Right atrium auricular region (tissue), 2 donors: ENCODE data around the gene CTDP1. TPM values are rescaled to one million over a fixed set of nuclear protein-coding genes. Genes with fewer than 3 reads are reported as not detected.

ENCODE experiments used
- DNase-seq: peaks from one replicate; pipeline ENCODE4 v3.0.0-alpha.2; 2019; ENCODE audit warnings: low spot score
- H3K27ac ChIP-seq, 2 donors: fragments of 200-600 bp; sonication (generic); 1 replicate in 1 of 2; 2 replicates in 1 of 2; pipeline ENCODE4 v1.5.1; 2016 to 2019
- H3K27me3 ChIP-seq, 2 donors: fragments of 200-600 bp; sonication (generic); one replicate each; pipeline versions ENCODE4 v1.5.1 to v1.6.0; 2017 to 2019
- H3K36me3 ChIP-seq: fragments of 200-600 bp; sonication (generic); one replicate; pipeline ENCODE4 v1.5.1; 2016
- H3K4me1 ChIP-seq, 2 donors: fragments of 200-600 bp; sonication (generic); one replicate each; pipeline versions ENCODE4 v1.5.1 to v1.6.0; 2017 to 2019
- H3K4me3 ChIP-seq, 2 donors: fragments of 200-600 bp; sonication (generic); 1 replicate in 1 of 2; 2 replicates in 1 of 2; pipeline ENCODE4 v1.5.1; 2017 to 2019; ENCODE audit warnings: mild to moderate bottlenecking in 1 of 2, moderate library complexity in 1 of 2
- H3K9me3 ChIP-seq, 2 donors: fragments of 200-600 bp; sonication (generic); one replicate each; pipeline ENCODE4 v1.5.1; 2019
- total RNA-seq, 2 donors: library from RNA; depleted of rRNA; stranded (reverse); fragments of >200 nt; gene quantifications; one replicate each; pipeline ENCODE4 v1.1.0, GENCODE V29; 2016
- TF ChIP-seq, protein P1 (sequence below), 2 donors: fragments of 200-600 bp; sonication (generic); IDR thresholded peaks; one replicate each; pipeline ENCODE4 v1.5.1; 2019; ENCODE audit warnings: antibody characterized with exemption in 2 of 2

CTDP1 gene
- total RNA-seq, 2 donors from 2014 or later, result 6.3 to 9.2 TPM

- Histone ChIP-seq H3K36me3 (no peaks in the 10 kb centered on the region), H3K27me3 (no peaks in the 10 kb centered on the region), H3K4me1 (no peaks in the 10 kb centered on the region), H3K27ac (no peak overlapping the region), H3K4me3 (no peak overlapping the region), H3K9me3 (peaks cover 0 to 17% of the 10 kb centered on the region in 2 donors)
- DNase-seq, result no peak
- TF ChIP-seq, protein P1, sequence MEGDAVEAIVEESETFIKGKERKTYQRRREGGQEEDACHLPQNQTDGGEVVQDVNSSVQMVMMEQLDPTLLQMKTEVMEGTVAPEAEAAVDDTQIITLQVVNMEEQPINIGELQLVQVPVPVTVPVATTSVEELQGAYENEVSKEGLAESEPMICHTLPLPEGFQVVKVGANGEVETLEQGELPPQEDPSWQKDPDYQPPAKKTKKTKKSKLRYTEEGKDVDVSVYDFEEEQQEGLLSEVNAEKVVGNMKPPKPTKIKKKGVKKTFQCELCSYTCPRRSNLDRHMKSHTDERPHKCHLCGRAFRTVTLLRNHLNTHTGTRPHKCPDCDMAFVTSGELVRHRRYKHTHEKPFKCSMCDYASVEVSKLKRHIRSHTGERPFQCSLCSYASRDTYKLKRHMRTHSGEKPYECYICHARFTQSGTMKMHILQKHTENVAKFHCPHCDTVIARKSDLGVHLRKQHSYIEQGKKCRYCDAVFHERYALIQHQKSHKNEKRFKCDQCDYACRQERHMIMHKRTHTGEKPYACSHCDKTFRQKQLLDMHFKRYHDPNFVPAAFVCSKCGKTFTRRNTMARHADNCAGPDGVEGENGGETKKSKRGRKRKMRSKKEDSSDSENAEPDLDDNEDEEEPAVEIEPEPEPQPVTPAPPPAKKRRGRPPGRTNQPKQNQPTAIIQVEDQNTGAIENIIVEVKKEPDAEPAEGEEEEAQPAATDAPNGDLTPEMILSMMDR (IDR thresholded peaks at IDR 0.05), result no peak
Observed at GRCh38 chr18:79772108-79772864, 92.7 kb downstream of the CTDP1 start.

DNA sequence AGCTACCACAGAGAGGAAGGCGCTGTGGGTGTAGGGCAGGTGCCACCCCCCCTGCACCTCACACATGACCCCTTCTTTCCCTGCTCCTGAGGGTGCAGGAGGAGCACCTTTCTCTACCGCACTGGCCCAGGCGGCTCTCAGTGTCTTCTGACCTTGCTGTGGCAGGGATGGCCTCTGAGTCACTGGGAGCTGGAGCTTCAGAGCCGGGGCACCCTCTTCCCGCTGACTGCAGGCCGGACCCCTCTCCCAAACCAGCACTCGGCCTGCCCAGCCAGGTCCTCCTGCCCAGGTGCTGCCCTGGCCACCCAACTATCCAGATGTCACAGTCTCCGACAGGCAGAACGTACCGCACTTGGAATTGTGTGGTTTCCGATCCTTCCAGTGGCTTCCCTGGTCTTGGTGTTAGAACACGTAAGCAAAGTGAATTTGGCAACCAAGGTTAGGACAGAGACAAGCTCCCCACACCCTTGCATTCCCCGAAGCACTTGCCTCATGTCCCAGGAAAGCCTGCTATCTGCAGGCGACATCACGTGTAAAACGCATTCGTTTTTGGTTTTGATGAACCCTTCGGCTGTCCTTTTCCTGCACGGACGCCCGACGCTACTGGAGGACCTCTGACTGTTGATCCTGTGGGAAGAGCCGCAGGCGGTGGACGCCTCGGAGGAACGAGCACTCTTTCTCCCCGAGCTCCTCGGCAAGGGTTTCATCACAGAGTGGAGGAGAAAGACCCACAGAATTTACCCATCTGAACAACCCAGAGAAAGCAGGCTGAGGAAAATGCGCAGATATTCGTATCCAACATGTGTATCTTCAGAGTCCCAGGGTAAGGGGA lies 93.5 kb downstream of the CTDP1 start:
- Histone ChIP-seq H3K4me1 (no peaks in the 10 kb centered on the region), H3K4me3 (no peak overlapping the region), H3K9me3 (peaks cover 0 to 9% of the 10 kb centered on the region in 2 donors), H3K27me3 (no peaks in the 10 kb centered on the region), H3K27ac (no peak overlapping the region), H3K36me3 (no peaks in the 10 kb centered on the region)
- DNase-seq, result no peak
- TF ChIP-seq, protein P1 (IDR thresholded peaks at IDR 0.05), result no peak

DNA sequence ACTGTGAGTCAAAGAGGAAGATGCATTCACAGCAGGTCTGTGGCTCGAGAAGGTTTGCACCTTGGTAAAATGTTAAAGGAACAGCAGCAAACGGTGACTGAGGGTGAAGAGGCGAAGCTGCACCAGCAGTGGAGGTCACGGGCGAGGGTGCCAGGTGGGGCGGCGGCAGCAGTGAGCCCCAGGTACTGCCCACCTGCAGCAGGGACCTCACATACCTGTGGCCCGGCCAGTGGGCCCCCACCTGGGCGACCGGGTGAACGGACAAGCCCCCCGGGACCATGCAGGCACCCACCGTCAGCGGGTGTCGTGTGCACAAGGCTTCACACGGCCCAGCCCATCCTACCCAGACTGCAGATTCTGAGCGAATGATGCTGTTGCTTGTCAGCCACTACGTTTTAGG lies 94.5 kb downstream of the CTDP1 start:
- Histone ChIP-seq H3K4me3 (no peak overlapping the region), H3K4me1 (no peaks in the 10 kb centered on the region), H3K27me3 (no peaks in the 10 kb centered on the region), H3K27ac (no peak overlapping the region), H3K9me3 (peaks cover 0 to 6% of the 10 kb centered on the region in 2 donors), H3K36me3 (no peaks in the 10 kb centered on the region)
- no peak for DNase-seq
- TF ChIP-seq, protein P1 (IDR thresholded peaks at IDR 0.05), result no peak

DNA sequence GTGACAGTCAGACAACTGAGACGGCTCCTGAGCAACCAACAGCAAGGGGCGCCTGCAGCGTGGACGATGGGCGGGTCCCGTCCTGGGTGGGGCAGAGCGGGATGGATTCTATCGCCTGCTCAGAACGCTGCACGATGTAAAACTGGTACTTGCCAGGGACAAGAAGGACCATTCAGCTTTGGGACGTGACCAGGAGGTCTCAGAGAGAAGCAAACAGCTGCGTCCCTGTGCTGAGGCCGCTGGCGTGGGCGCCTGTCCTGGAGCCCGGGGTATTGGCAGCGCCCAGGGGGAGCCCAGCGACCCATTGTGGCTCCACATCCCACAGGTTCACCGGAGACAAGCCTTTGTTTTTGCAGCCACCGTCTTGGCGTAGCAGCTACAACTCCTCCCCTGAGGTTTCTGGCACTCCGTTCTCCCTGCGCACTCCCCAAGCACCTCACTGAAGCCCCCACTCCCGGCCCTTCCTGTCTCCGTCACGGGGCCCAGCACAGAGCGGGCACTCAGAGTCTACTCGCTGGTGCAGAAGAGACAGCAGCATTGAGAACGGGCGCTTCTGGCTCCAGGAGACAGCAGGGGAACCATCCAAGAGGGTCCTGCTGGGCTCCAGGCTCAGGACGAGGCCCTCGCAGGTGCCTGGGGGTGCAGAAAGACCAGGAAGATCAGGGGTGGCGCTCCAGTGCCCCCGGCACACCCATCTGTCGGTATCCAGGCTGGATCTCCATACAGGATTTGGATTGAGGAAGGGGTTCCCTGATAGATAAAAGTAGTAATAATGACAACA lies 96.0 kb downstream of the CTDP1 start:
- Histone ChIP-seq H3K4me3 (no peak overlapping the region), H3K27me3 (no peaks in the 10 kb centered on the region), H3K36me3 (no peaks in the 10 kb centered on the region), H3K4me1 (no peaks in the 10 kb centered on the region), H3K27ac (no peak overlapping the region), H3K9me3 (no peaks in the 10 kb centered on the region)
- TF ChIP-seq, protein P1 (IDR thresholded peaks at IDR 0.05), result no peak
- DNase-seq, result no peak

DNA sequence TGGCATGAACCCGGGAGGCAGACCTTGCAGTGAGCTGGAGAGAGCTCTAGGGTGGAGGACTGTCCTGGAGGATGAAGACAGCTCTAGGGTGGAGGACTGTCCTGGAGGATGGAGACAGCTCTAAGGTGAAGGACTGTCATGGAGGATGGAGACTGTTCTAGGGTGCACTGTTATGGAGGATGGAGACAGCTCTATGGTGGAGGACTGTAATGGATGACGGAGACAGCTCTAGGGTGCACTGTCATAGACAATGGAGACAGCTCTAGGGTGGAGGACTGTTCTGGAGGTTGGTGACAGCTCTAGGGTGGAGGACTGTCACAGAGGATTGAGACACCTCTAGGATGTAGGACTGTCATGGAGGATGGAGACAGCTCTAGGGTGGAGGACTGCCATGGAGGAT lies 97.1 kb downstream of the CTDP1 start:
- Histone ChIP-seq H3K27me3 (no peaks in the 10 kb centered on the region), H3K9me3 (no peaks in the 10 kb centered on the region), H3K27ac (no peak overlapping the region), H3K4me1 (no peaks in the 10 kb centered on the region), H3K36me3 (no peaks in the 10 kb centered on the region), H3K4me3 (no peak overlapping the region)
- no peak for DNase-seq
- TF ChIP-seq, protein P1 (IDR thresholded peaks at IDR 0.05), result no peak
